Subcutaneous adipose tissue (tissue), 4 donors: ENCODE results near the gene TIMM21. TPM values are rescaled to one million over a fixed set of nuclear protein-coding genes. Genes with fewer than 3 reads are reported as not detected.

Experiments
- total RNA-seq, 4 donors: library from RNA; depleted of rRNA; stranded (reverse); fragments of >200 nt; gene quantifications; one replicate each; pipeline ENCODE4 v1.1.0, GENCODE V29; 2016
- TF ChIP-seq, protein P1 (sequence below): fragments of 450-650 bp; IDR thresholded peaks from one replicate; pipeline ENCODE4 v1.5.1; 2016; ENCODE audit warnings: low read depth, mild to moderate bottlenecking, control low read depth, antibody characterized with exemption, moderate library complexity

TIMM21 gene
- total RNA-seq, 4 donors from 2014 or later = 25.3 to 50.4 (median 33.1) TPM

DNA sequence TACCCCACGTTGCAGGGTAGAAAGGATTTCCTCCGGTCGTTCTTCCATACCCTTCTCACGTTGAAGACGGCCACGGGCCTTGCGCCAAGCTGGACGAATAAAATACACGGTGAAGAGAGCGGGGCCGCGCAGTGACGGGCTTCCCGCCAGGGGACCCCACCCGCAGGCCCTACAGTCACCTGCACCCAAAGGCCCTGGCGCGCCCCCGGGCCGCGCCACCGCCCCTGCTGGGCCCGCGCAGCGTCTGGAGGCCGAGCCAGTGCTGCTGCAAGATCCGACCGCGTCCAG, 888 bp upstream of the TIMM21 start:
- TF ChIP-seq, protein P1, sequence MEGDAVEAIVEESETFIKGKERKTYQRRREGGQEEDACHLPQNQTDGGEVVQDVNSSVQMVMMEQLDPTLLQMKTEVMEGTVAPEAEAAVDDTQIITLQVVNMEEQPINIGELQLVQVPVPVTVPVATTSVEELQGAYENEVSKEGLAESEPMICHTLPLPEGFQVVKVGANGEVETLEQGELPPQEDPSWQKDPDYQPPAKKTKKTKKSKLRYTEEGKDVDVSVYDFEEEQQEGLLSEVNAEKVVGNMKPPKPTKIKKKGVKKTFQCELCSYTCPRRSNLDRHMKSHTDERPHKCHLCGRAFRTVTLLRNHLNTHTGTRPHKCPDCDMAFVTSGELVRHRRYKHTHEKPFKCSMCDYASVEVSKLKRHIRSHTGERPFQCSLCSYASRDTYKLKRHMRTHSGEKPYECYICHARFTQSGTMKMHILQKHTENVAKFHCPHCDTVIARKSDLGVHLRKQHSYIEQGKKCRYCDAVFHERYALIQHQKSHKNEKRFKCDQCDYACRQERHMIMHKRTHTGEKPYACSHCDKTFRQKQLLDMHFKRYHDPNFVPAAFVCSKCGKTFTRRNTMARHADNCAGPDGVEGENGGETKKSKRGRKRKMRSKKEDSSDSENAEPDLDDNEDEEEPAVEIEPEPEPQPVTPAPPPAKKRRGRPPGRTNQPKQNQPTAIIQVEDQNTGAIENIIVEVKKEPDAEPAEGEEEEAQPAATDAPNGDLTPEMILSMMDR = no peak

DNA sequence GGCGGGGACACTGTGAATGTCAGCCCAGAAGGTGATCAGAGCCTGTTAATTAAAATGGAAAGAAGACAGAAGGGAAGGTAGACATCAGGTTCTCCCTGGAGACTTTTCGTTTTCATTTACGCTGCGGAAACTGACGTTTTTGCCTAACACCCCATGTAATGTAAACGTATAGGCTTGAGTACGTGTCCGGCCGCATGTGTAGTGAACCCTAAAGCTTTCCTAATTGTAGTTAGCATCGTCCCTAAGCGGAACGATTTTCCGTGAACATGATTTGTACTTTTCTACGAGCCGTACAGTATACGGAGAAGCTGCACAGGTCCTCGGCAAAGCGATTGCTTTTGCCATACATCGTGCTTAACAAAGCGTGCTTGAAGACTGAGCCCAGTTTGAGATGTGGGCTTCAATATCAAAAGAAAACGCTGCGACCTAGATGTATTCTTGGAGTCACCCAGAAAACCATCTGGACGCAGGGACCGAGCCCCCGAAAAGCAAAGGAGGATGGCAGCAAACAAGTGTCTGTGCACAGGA, 284 bp downstream of the TIMM21 start:
- TF ChIP-seq, protein P1 = no peak

DNA sequence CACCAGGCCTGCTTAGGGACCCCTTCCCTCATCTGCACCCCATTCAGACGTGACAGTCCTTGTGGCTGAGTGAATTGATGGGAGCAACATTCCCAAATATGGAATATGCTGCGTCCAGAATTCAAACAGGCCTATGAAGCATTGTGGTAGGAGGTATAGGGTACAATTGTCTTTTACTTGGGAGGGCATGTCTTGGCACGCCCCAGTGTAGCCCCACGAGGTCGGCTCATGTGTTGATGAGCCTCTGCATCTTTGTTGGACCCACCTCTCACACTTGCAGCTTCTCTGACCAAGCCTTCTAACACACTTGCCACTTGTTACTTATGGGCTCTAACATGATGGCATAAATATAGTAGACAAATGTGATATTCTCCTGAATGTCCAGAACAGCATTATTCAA, 1.6 kb downstream of the TIMM21 start:
- TF ChIP-seq, protein P1 = no peak

DNA sequence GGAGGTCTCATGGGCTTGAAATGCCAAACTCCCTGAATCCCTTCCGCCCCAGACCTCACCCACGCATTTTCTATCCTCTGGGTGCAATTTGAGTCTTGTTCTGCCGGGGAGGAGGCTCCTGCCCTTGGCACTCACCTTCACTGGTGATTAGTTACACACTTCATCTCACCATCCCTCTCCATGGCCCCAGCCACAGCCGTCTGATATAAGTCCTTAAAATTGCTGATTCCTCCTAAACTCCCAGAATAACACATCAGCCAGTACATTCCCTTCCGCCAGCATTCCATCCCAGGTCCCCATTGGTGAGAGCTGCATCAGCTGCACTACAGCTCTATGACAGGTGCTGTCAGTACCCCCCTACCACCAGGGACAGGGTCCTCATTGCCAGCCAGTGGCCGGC, 3.9 kb downstream of the TIMM21 start:
- TF ChIP-seq, protein P1 = no peak

DNA sequence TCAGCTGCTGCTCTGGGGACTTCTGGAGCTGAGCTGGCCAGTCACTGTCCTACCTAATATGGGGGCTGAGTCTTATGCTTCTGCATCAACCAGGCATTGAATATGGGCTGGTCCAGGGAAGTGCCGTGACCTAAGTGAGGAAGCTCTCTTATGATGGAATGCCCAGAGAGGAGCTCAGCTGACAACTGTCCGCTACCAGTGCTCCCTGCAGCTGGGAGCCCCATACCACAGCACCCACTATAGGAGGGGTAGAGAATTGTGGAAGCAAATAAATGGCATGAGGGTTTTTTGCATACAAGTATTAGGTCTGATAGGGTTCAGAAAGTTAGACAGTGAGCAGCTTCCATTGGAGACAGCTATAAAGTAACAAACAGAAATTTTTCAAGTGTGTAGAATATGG, 4.5 kb downstream of the TIMM21 start:
- TF ChIP-seq, protein P1 = no peak

DNA sequence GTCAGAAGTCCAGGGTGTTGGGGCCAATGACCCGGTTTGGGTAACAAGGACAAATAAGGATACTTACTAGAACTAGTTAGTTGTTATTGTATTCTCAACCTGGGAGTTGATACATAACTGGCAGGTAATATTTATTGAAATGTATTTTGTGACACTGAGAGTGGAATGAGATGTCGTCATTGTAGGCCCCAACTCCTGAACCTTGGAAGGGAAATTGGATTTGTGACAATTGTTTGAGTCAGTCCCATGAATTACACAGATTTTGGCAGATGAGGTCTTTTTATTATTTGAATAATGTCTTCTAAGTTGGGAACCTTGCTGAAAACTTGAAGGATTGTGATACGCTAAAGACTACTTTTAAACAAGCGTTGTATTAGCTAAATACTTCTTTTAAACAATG, 5.1 kb downstream of the TIMM21 start:
- TF ChIP-seq, protein P1 = no peak

DNA sequence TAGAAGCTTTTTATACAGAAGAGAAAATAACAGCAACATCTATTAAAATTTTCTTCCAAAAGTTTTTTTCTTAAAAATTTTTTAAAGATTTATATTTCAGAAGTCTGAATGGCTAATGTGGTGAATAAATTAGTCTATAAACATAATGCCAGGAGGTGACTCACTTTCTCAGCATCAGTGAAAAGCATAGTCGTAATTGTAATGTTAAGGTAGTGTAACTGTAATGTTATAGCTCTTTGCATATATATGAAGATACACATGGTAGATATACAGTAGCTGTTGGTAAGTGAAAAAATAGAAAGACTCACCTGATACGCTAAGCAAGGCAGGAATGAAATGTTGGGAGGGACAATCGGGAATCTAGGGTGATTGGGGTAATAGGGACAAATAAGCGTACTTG, 5.5 kb downstream of the TIMM21 start:
- TF ChIP-seq, protein P1 = no peak
